Ishikawa (cell line): ENCODE results near the gene PI4KB.

Experiments
- CEBPB ChIP-seq: IDR thresholded peaks from 2 replicates; pipeline ENCODE4 v1.6.1; 2012
- CREB1 ChIP-seq: IDR thresholded peaks from 2 replicates; pipeline ENCODE4 v1.6.1; 2012; ENCODE audit warnings: low read depth
- EGR1 ChIP-seq: IDR thresholded peaks from 2 replicates; pipeline ENCODE4 v1.6.1; 2012
- EP300 ChIP-seq: IDR thresholded peaks from 2 replicates; pipeline ENCODE4 v1.6.1; 2012; ENCODE audit warnings: borderline replicate concordance
- FOXM1 ChIP-seq: IDR thresholded peaks from 2 replicates; pipeline ENCODE4 v1.6.1; 2012; ENCODE audit warnings: low read depth, borderline replicate concordance
- MAX ChIP-seq: IDR thresholded peaks from 2 replicates; pipeline ENCODE4 v1.6.1; 2012
- NFIC ChIP-seq: IDR thresholded peaks from 2 replicates; pipeline ENCODE4 v1.6.1; 2012
- RAD21 ChIP-seq: IDR thresholded peaks from 2 replicates; pipeline ENCODE4 v1.6.1; 2012; ENCODE audit warnings: low read depth
- REST ChIP-seq: IDR thresholded peaks from 2 replicates; pipeline ENCODE4 v1.6.1; 2012; ENCODE audit warnings: low read depth, mild to moderate bottlenecking
- TAF1 ChIP-seq: IDR thresholded peaks from 2 replicates; pipeline ENCODE4 v1.6.1; 2012; ENCODE audit warnings: low read depth, mild to moderate bottlenecking
- TCF12 ChIP-seq: IDR thresholded peaks from 2 replicates; pipeline ENCODE4 v1.6.1; 2012; ENCODE audit warnings: low read depth
- TEAD4 ChIP-seq: IDR thresholded peaks from 2 replicates; pipeline ENCODE4 v1.6.1; 2012
- USF1 ChIP-seq: IDR thresholded peaks from 2 replicates; pipeline ENCODE4 v1.6.1; 2012
- YY1 ChIP-seq: IDR thresholded peaks from 2 replicates; pipeline ENCODE4 v1.6.1; 2012; ENCODE audit warnings: low read depth
- ZBTB7A ChIP-seq: IDR thresholded peaks from 2 replicates; pipeline ENCODE4 v1.6.1; 2012; ENCODE audit warnings: low read depth

Gene PI4KB

GRCh38 chr1:151346082-151346768 is 19.0 kb upstream of the PI4KB start:
- TF ChIP-seq CREB1 (no peak), TCF12 (no peak), TAF1 (no peak), NFIC (no peak), REST (no peak), RAD21 (no peak), YY1 (no peak), ZBTB7A (no peak), EP300 (no peak), MAX (no peak), FOXM1 (no peak), USF1 (no peak), EGR1 (no peak), TEAD4 (no peak), CEBPB (no peak)

DNA sequence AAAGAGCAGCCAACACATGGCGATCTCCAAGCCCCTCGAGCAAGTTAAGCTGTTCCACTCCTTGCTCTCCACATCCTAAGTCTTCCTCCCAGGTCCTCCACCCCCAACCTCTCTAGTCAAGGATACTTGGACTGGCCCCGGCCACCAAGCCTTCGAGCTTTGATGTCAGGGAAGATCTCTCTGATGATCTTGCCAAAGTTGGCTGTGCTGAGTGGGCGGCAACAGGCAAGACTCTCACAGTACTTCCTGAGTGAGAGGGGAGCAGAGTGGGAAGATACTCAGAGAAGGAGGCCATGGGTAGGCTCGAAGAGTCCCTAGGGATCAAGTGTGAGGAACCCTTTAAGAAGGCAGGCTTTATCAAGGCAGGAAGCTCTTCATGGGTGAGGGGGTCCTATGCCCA is 17.1 kb upstream of the PI4KB start:
- TF ChIP-seq ZBTB7A = no peak
- TF ChIP-seq TAF1 = no peak
- no peak for TF ChIP-seq USF1
- no peak for TF ChIP-seq MAX
- TF ChIP-seq TEAD4 = no peak
- no peak for TF ChIP-seq TCF12

GRCh38 chr1:151343587-151343986 is 16.4 kb upstream of the PI4KB start:
- TF ChIP-seq EGR1 = no peak
- TF ChIP-seq REST = no peak
- TF ChIP-seq CREB1 = no peak
- no peak for TF ChIP-seq USF1
- no peak for TF ChIP-seq CEBPB
- no peak for TF ChIP-seq EP300
- TF ChIP-seq TAF1 = no peak
- no peak for TF ChIP-seq FOXM1
- no peak for TF ChIP-seq TEAD4
- TF ChIP-seq ZBTB7A = no peak
- TF ChIP-seq MAX = no peak
- TF ChIP-seq YY1 = no peak
- no peak for TF ChIP-seq NFIC
- no peak for TF ChIP-seq RAD21
- no peak for TF ChIP-seq TCF12

DNA sequence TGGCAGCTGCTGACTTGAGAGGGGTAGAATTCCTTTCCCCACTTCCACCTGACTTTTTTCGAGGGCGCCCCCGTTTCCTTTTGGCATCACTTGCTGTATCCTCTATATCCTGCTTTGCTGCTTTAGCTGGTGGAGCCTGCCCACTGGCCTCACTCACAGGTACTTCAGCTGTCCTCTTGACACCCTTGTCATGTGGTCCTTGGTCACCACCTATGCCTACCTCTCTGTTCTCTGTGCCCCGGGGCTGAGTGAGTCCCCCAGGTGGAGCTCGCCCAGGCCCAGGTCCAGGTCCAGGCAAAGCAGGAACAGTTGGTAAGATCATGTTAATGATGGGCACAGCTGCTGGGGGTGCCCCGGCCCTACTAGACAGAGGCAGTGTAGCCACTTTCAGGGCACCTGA is 15.4 kb upstream of the PI4KB start:
- TF ChIP-seq RAD21 (no peak), NFIC (no peak), YY1 (no peak), EGR1 (no peak), TEAD4 (no peak)

GRCh38 chr1:151342021-151342420 is 14.8 kb upstream of the PI4KB start:
- TF ChIP-seq RAD21 = no peak
- no peak for TF ChIP-seq USF1
- no peak for TF ChIP-seq CEBPB
- TF ChIP-seq NFIC = no peak
- TF ChIP-seq TCF12 = no peak
- TF ChIP-seq MAX = no peak
- TF ChIP-seq FOXM1 = no peak
- TF ChIP-seq TAF1 = no peak
- no peak for TF ChIP-seq CREB1
